ENCODE results near the gene UBE2D3.

Gene UBE2D3

DNA sequence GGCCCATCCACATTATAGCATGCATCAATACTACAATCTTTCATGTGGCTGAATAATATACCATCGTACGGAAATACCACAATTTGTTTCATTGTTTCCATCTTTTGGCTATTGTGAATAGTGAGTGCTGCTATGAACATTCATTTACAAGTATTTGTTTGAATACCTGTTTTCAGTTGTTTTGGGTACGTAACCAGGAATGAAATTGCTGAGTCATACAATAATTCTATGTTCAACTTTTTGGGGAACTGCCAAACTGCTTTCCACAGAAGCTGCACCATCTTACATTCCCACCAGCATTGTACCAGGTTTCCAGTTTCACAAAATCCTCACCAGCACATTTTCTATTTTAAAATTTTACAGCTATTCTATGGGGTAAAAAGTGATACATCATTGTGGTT lies 38.0 kb downstream of the UBE2D3 start:
- DNase-seq: no peak

DNA sequence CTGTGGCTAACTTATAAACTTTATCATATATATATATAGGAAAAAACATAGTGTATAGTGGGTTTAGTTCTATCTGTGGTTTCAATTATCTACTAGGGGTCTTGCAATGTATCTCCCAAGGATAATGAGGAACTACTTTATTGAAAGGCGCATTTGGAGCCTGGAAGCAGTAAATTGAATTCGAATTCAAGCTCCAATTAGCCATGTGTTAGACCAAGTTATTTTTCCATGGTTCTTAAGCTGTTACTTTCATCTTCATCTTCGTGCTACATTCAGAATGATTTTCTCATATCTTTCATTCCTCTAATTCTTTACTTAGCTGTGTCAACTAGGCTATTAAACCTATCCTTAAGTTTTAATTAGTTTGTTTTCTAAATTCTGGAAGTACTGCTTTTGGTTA lies 39.4 kb downstream of the UBE2D3 start:
- DNase-seq: no peak

DNA sequence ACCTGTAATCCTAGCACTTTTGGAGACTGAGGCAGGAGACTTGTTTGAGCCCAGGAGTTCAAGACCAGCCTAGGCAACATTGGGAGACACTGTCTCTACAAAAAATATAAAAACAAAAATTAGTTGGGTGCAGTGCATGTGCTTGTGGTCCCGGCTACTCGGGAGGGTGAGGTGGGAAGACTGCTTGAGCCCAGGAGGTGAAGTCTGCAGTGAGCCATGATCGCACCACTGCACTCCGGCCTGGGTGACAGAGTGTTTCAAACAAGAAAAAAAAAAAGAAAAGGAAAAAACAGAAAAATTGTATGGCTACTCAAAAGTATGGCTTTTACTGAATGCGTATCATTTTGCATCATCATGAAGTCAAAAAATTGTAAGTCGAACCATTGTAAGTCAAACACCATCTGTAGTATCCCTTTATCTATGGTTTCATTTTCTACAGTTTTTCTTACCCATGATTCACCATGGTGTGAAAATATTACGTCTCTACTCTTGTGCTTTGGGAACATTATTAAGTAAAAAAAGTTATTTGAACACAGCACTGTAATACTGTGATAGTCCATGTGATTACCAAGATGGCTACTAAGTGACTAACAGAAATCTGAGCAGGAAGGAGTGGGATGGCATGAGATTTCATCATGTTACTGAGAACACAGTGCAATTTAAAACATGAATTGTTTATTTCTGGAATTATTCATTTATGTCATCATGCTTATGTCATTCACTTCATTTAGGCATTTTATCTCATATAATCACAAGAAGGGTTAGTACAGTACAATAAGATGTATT lies 40.1 kb downstream of the UBE2D3 start:
- DNase-seq: no peak

DNA sequence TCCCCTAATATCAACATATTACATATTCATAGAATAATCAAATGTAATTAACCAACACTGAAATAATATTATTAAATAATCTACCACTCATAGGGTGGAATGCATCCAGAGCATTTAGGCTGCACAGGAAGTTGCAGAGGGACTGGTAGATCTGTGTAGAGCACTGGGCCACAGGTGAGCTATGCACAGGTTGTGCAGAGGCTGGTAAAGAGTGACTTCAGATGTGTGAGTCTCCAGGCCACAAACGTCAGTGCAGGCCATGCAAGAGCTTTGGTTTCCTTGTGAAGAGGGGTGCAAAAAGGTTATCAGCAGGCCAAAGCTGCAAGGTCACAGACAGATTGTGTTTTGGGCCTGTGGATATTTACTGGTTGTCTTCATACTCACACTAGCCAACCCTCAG lies 41.1 kb downstream of the UBE2D3 start:
- DNase-seq: no peak

DNA sequence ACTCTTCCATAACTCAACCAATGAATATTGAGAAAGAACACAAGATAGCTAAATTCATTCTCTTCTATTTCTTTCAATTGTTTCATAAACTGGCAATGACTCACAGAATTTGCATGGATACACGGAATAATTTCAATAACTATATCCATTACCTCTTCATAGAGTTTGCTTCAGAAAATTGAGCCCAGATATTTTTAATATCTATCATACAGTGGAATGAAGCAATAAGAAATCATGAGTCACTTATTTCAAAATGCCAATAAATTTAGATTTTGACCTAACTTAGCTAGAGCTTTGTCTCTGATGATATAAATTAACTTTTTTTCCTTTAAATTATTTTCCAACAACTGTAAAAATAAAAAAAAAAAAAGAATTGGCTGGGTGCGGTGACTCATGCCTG lies 44.3 kb downstream of the UBE2D3 start:
- DNase-seq: no peak

DNA sequence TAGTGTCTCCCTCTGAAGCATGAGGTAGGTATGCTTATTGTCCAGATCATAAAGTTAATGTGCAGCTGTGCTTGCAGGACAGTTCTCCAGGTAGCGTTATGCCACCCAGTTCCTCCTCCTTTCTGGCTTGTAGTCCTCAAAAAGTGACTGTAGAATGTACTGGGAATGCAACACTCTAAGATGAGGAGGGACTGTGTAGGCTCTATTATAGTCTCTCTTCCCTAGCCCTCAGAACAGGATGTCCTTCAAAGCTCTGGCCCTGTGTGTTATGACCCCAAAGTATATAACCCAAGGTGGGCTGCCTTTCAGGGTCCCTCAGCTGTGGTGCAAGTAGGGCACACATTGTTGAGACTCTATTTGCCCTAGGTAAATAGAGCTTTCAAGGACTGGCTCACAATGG lies 45.8 kb downstream of the UBE2D3 start:
- DNase-seq: no peak

DNA sequence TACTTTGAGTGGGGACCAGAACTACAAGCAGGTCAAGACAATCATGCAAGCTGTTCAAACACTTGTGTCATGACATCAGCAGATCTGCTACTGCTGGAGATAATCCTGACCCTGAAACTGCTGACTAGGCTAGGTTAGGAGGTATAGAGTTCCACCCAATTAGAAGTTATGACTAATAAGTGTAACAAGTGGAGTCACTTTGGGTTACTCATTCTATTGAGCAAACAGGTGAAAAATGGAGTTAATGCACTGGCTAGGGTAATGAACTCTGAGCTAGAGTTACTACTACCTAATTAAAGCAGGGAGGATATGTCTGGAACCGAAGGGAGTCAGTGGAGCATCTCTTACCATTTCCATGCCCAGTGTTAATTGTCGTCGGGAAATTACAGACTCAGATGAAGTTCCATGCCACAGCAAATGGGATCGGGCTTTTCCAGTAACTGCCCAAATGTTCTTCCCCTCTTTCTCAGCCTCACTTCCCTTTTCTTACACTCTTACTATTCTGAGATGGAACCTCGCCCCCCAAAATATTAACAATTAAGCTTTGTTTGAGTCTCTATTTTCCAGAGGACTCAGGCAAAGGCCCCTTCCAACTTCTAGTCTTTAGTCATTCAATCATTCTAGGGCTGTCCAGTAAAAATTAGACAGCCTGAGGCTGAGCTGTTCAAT lies 46.7 kb downstream of the UBE2D3 start:
- DNase-seq: no peak

DNA sequence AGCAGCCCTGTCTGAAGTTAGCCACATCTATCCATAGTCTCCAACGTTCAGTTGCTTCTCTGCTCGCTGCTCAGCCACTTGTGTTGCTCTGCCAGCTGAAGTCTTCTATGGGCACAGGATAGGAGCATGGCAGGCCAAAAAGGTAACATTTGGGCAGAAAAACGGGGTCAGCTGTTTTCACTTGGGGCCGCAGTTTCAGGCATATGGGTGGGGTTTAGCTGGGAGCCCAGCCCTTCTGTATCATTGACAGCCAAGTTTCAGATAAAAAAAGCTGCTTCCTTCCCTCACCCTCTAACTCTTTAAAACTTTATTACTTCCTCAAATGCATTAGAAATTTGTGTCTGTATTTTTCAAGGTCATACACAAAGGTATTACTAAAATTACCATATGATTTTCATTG lies 48.1 kb downstream of the UBE2D3 start:
- DNase-seq: no peak

DNA sequence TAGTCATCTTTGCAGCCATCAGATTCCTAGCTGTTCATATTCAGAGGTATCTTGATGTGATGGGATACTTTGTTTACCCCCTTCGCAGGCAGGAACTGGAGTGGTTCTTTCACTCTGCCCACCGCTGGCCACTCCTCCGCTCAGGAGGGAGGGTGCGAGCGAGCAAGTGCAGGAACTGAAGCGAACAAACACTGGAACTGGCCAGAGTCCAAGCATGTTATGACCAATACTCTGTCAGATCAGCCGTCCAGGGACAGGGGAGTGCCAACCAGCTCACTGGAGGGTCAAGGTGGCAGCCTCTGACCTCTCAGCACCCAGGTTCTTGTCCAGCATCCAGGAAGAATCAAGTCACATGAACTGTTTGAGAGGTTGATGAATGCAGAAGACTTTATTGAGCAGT lies 48.6 kb downstream of the UBE2D3 start:
- no peak for DNase-seq

DNA sequence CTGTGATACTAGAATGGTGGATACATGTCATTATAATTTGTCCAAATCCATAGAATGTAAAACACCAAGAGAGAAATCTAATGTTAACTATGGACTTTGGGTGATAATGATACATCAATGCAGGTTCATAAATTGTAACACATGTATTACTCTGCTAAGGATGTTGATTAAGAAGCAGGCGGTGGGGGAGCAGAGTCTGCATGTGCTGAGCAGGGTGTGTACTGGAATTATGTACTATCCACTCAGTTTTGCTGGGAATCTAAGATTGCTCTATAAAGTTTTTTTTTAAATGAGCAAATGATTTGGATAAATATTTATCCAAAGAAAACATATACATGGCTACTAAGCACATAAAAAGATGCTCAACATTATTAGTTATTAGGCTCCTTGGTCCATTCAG lies 51.5 kb downstream of the UBE2D3 start:
- no peak for DNase-seq

DNA sequence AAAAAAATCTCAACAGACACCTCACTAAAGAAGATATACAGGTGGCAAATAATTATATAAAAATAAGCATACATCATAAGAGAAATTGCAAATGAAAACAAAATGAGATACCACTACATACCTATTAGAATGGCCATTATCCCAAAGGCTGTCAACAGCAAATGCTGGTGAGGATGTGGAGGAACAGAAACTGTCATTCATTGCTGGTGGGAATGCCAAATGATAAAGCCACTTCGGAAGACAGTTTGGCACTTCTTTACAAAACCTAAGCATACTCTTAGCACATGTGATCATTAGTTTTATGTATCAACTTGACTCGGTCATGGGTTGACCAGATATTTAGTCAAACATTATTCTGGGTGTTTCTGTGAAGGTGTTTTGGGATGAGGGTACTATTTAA lies 53.1 kb downstream of the UBE2D3 start:
- no peak for DNase-seq

DNA sequence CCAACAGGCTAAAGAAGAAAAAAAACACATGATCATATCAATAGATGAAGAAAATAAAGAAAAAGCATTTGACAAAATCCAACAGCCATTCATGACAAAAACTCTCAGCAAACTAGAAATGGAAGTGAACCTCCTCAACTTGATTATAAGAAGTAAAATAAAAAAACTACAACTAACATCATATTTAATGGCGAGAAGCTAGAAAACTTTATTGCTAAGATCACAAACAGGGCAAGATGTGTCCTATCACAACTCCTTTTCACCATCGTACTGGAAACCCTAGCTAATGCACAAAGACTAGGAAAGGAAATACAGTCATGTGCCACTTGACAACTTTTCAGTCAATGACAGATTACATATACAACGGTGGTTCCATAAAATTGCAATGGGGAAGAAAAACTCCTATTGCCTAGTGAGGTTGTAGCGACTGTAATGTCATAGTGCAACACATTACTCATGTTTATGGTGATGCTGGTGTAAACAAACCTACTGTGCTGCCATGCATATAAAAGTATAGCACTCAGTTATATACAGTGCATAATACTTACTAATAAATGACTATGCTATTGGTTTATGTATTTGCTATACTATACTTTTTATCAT lies 54.5 kb downstream of the UBE2D3 start:
- no peak for DNase-seq

DNA sequence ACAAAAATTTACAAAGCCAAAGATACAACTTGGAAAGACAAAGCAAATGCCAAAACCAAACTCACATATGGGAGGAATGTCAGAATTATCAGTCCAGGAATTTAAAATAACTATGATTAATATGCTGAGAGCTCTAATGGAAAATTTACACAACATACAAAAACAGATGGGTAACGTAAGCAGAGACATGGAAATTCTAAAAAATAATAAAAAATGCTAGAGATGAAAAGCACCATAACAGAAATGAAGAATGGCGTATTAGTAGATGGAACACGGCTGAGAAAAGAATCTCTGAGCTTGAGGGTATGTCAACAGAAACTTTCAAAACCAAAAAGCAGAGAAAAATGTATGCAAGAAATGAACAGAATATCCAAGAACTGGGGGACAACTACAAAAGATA lies 62.5 kb downstream of the UBE2D3 start:
- DNase-seq: no peak

DNA sequence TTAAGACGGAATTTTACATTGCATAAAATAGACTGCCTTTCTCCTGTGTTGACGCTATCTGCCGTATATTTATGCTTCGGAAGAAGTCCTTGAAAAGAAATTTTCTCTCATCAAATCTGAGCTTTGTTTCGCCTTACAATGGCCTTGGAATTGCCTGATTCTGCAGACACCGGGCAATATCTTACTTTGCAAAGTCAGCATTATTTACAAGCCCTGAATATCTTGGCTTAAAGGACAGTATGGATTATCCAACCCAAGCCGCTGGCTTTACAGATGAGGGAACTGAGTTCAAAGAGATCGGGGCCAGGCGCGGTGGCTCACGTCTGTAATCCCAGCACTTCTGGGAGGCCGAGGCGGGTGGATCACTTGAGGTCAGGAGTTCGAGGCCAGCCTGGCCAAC lies 65.4 kb downstream of the UBE2D3 start:
- no peak for DNase-seq

DNA sequence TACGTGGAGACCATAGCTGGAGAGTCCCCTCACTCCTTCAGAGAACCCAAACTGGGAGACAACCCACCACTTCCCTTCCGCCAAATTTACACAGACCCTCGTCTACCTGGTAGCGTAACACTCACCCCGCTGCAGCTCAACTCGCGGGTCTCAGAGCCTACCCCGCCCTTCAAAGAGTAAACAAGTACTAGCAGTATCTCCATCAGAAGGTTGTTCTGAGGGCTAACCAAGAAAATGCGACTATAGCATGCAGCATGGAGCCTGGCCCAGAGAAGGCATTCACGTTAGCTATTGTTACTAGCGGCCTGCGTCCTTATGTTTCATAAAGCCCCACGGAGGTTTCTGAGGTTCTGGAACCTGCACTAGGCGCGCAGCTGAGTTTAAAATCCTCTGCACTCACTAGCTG lies 66.1 kb downstream of the UBE2D3 start:
- DNase-seq: no peak

DNA sequence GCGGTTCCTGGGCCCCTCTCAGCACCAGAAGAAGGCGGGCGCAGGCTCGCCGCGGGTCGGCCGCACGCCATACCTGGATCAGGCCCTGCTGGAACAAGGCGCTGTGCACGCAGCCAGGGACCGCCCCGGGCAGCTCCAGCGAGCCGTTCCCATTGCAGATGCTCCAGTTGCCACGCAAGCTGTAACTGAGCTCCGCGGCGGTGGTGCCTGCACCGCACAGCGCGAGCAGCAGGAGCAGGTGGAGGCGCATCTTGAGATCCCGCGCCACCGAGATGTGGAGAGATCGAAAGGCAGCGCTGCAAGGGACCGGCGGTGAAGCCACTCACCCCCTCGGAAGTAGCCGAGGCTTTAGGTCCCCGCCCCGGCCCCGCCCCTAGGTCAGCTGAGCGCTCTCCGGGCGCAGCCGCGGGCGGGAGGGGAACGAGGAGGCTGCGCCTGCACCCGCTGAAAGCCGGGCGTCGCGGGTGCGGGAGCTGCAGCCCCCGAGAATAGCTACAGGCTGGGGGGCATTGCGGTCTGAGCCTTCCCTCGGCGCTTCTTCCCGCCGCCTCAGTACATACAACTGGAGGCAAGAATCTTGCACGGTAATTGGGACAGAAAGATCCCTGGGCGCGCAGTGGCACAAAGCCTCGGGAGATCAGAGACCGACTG lies 66.6 kb downstream of the UBE2D3 start, which contains the start of gene MANBA:
TSS of gene MANBA (minus strand) at position 324 of the 651 bp plus-strand sequence. CDS start at position 250, 74 bp downstream.
- peak; percentile 78 for DNase-seq

DNA sequence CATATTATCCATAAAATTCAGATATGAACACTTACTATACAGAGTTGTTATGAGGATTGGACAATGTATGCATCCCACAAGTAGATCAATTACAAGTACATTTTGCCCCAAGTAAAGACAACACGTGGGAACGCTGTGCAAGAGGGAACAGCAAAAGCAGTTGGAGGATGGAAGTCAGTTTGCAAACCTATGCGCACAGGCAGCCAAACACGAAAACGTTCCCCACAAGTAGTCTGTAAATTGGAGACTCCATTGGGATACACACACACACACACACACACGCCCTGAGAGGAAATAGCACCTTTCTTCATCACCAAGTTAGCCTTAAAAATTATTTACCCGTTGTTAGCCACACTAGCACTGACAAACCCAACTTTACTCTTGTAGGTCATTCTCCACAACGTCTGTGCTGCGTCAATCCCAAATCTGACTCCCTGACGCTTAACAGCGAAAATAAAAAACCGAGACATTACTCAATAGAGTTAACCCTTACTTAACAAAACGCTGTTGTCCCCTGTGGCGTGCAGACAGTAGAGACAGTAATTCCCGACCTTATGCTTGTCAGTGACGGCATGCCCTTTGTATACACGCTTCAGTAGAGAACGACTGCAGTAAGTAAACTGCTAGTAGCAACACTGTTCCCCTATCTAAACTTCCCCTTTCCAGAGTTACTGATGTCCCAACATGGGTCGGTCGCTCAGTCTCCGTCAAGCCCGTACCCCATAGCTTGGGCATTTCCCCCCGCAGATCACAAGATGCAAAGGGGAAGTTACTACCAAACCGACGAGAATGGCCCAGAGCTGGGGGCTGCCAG lies 67.3 kb downstream of the UBE2D3 start:
- no peak for DNase-seq

DNA sequence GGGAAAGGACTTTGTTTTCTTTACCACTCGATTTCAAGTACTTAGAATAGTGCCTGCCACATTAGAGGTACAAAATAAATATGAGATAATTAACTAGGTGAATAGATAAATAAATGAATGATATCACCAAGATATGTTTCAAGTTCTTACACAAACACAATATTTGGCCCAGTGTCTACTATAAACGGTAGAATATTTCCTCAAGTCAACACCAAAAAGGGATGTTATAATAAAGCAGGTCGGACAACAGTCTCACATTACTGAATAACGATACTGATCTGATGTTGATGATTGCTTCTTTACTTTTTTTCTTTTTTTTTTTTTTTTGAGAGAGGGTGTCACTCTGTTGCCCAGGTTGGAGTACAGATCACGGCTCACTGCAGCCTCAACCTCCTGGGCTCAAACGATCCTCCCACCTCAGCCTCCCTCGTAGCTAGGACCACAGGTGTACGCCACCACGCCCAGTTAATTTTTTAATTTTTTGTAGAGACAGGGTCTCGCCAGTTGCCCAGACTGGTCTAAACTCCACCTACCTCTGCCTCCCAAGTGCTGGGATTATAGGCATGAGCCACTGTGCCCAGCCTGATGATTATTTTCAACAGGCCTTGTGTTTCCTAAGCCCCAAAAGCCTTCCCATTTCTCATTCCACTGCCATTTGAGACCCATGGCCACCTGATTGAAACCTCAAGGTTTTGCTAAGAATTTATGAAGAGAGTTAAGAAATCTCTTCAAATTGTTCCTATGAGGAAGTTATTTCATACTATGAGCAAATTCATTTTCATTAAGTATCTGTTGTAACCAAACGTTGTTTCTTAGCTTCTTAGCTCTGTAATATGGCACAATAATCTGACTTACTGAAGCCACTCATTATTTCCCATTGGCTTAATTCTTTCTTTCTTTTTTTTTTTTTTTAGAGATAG lies 68.8 kb downstream of the UBE2D3 start:
- no peak for DNase-seq

DNA sequence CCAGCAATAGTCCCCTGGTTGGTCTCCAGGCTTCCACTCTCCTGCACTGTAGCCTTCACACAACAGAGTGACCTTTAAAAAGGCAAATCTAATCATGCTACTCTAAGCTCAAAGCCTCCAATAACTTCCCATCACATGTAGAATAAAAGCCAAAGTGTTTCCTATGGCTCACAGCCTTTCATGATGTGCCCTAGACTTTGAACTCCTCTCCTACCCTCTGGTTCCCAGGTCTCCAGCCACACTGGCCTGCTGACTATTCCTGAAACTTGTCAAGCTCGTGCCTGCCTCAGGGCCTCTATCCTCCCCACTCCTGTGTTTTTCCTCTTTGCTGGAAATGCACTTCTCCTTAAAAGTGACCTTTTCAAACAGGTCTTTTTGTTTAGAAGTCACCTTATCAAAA lies 69.7 kb downstream of the UBE2D3 start:
- DNase-seq: no peak

DNA sequence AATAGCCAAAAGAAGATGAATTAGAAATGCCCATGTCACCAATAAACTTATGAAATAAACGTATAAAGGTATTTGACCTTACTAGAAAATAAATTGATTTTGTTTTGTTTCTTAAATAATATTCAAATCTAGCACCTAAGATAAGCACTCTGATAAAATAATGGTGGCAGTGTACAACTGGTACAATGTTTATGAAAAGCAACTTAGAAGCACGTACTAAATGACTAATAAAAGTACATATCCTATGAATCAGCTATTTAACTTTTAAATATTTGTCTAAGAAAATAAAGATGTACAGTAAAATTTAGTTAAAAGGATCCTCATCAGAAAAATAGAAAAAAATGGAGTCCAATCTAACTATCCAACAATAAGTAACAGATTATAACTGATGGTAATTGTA lies 73.3 kb downstream of the UBE2D3 start:
- DNase-seq: no peak

DNA sequence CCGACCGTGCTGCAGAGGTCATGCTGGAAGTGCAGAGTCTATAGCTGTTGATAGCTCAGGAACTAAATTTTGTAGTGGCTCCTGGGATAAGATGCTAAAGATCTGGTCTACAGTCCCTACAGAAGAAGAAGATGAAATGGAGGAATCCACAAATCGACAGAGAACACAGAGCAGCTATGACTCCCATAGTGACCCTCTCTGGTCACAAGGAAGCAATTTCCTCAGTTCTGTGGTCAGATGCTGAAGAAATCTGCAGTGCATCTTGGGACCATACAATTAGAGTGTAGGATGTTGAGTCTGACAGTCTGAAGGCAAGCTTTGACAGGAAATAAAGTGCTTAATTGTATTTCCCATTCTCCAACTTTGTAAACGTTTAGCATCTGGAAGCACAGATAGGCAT lies 75.4 kb downstream of the UBE2D3 start:
- no peak for DNase-seq
